ENCODE measurements around the gene AGFG1. TPM values are rescaled to one million over a fixed set of nuclear protein-coding genes. Genes with fewer than 3 reads are reported as not detected.

The AGFG1 gene
- total RNA-seq, 1 experiment from 2014 or later, result 126 TPM

DNA sequence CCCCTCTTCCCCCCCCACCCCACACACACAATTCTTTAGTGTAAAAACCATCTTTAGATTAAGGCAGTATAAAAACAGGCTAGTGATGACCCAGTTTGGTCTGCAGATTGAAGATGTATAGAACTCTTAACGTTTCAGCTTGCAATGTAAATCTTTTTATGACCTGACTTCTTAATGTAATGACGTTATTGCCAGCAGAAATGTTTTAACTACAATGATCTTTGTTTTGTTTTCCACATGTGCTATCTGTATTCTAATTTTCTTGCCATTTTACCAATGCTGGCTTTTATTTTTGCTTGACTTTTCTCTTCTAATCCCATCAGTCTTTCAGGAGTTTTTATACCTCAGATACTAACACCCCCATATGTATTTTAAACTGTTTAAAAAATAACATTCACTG lies 25.2 kb downstream of the AGFG1 start:
- no peaks in the 10 kb centered on the region for H3K9me3 Mint-ChIP-seq (ENCODE audit: low read depth, unreplicated experiment)
- CTCF ChIA-PET, result no interaction called here
- no peaks in the 10 kb centered on the region for H3K27me3 Mint-ChIP-seq (ENCODE audit: unreplicated experiment)
- H3K36me3 Mint-ChIP-seq (ENCODE audit: insufficient read depth, unreplicated experiment), result peaks cover 34% of the 10 kb centered on the region
- H3K27ac Mint-ChIP-seq (ENCODE audit: unreplicated experiment), result no peak overlapping the region
- DNase-seq, result no peak
- intact Hi-C loops (cut with micrococcal nuclease; ENCODE audit: unreplicated experiment), result no loop called here
- H3K4me1 Mint-ChIP-seq (ENCODE audit: low read depth, unreplicated experiment), result peaks cover 28% of the 10 kb centered on the region
- no TSS peak for BruUV-seq (replicated peaks)
- H3K4me3 Mint-ChIP-seq (ENCODE audit: low read depth, unreplicated experiment), result no peak overlapping the region
- TF ChIP-seq, protein P1, sequence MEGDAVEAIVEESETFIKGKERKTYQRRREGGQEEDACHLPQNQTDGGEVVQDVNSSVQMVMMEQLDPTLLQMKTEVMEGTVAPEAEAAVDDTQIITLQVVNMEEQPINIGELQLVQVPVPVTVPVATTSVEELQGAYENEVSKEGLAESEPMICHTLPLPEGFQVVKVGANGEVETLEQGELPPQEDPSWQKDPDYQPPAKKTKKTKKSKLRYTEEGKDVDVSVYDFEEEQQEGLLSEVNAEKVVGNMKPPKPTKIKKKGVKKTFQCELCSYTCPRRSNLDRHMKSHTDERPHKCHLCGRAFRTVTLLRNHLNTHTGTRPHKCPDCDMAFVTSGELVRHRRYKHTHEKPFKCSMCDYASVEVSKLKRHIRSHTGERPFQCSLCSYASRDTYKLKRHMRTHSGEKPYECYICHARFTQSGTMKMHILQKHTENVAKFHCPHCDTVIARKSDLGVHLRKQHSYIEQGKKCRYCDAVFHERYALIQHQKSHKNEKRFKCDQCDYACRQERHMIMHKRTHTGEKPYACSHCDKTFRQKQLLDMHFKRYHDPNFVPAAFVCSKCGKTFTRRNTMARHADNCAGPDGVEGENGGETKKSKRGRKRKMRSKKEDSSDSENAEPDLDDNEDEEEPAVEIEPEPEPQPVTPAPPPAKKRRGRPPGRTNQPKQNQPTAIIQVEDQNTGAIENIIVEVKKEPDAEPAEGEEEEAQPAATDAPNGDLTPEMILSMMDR (IDR thresholded peaks at IDR 0.05; ENCODE audit: unreplicated experiment), result no peak

DNA sequence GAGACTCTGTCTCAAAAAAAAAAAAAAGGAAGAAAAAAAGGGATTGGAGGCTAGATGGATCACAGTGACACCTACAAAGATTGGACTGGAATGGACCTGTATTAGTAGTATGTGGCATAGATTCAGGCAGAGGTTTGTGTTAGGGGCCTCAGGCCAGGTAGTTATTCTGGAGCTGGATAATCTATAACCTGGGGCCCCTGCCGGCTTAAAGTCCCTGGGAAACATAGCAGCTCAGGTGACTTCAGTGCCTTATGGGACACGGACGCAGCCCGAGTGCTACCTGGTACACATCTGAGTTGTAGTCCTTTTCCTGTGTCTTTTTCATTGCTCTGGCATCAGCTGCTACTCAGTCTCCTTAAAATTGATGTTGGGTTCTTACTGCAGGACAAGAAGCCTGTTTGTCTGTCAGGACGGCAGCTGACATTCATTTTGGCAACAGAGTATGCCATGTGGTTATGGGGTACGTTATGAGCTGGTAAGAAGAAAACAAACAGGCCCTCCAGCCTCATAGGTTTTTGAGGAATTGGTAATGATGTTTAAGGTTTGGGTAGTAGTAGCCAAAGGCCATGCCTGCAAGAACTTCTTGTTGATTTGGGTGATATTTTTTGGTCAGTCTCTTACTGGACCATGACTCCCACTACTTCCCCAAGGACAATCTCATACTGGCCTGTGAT lies 27.8 kb downstream of the AGFG1 start:
- peaks cover 45% of the 10 kb centered on the region for H3K4me1 Mint-ChIP-seq (ENCODE audit: low read depth, unreplicated experiment)
- BruUV-seq (replicated peaks), result no TSS peak
- no peaks in the 10 kb centered on the region for H3K27me3 Mint-ChIP-seq (ENCODE audit: unreplicated experiment)
- H3K36me3 Mint-ChIP-seq (ENCODE audit: insufficient read depth, unreplicated experiment), result peaks cover 47% of the 10 kb centered on the region
- H3K4me3 Mint-ChIP-seq (ENCODE audit: low read depth, unreplicated experiment), result no peak overlapping the region
- no peak overlapping the region for H3K27ac Mint-ChIP-seq (ENCODE audit: unreplicated experiment)
- H3K9me3 Mint-ChIP-seq (ENCODE audit: low read depth, unreplicated experiment), result no peaks in the 10 kb centered on the region
- CTCF ChIA-PET, result interaction anchor here (1.0 kb wide), 1 partner anchor 11 kb away, joined by 3 read pairs; no protein-coding TSS in a partner anchor
- TF ChIP-seq, protein P1 (IDR thresholded peaks at IDR 0.05; ENCODE audit: unreplicated experiment), result no peak
- no peak for DNase-seq
- intact Hi-C loops (cut with micrococcal nuclease; ENCODE audit: unreplicated experiment), result no loop called here

DNA sequence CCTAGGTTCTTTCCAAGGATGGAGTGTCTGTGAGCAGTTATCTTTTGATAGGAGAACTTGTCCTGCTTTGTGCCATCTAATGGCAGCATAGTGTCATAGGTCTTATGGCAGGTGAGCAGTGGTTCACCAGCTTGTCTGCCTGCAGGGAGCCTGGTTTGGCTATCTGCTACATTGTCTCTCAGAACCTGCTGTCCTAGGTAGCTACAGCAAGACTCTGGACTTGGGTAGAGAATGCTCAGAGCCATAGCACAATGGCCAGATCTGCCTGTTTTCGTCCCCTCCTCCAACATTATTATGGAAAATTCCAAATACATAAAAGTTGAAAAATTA lies 28.3 kb downstream of the AGFG1 start:
- TF ChIP-seq, protein P1 (IDR thresholded peaks at IDR 0.05; ENCODE audit: unreplicated experiment), result peak; percentile 16
- Mint-ChIP-seq H3K36me3 (ENCODE audit: insufficient read depth, unreplicated experiment) (peaks cover 45% of the 10 kb centered on the region), H3K9me3 (ENCODE audit: low read depth, unreplicated experiment) (no peaks in the 10 kb centered on the region), H3K4me3 (ENCODE audit: low read depth, unreplicated experiment) (no peak overlapping the region), H3K27me3 (ENCODE audit: unreplicated experiment) (no peaks in the 10 kb centered on the region), H3K4me1 (ENCODE audit: low read depth, unreplicated experiment) (peaks cover 50% of the 10 kb centered on the region), H3K27ac (ENCODE audit: unreplicated experiment) (no peak overlapping the region)
- CTCF ChIA-PET, result interaction anchor here (1.0 kb wide), 1 partner anchor 11 kb away, joined by 3 read pairs; no protein-coding TSS in a partner anchor
- BruUV-seq (replicated peaks), result no TSS peak
- no peak for DNase-seq
- intact Hi-C loops (cut with micrococcal nuclease; ENCODE audit: unreplicated experiment), result no loop called here

DNA sequence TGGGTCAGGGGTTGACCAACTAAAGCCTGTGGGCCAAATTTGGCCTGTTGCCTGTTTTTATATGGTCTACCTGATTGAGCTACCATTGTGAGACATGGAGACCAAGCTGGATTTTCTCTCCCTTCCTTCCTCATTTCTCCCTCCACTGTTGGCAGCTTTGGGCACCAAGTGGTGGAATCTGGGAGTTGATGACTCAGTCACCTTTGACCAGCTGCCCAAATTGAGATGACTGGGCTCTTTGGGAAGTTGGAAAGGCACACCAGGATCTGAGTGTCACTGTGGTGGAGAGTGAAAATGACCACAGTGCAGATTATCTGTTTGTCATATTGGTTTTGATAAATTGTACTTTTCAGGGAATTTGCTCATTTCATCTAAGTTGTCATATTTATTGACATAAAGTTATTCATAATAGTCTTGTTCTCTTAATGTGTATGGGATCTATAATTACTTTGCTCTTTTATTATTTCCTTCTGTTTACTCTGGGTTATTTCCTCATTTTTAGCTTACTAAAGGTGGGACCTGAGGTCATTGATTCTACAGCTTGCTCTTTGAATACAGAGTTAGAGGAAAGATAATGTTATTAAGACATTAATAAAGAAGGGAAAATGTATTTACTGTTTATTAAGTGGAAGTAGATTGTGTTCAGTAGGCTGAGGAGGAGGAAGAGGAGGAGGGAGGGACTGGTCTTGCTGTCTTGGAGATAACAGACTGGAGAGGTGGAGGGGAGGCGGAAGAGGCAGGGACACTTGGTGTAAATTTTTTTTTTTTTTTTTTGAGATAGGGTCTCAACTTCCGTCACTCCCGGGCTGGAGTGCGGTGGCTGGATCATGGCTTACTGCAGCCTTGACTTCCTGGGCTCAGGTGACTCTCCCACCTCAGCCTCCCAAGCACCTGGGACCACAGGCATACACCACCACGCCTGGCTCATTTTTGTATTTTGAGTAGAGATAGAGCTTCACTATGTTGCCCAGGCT lies 31.8 kb downstream of the AGFG1 start:
- no TSS peak for BruUV-seq (replicated peaks)
- peak overlapping the region; percentile 80 for H3K27ac Mint-ChIP-seq (ENCODE audit: unreplicated experiment)
- DNase-seq, result peak; percentile 69
- H3K4me3 Mint-ChIP-seq (ENCODE audit: low read depth, unreplicated experiment), result peak overlapping the region; percentile 33
- intact Hi-C loops (cut with micrococcal nuclease; ENCODE audit: unreplicated experiment), result no loop called here
- TF ChIP-seq, protein P1 (IDR thresholded peaks at IDR 0.05; ENCODE audit: unreplicated experiment), result no peak
- no peaks in the 10 kb centered on the region for H3K9me3 Mint-ChIP-seq (ENCODE audit: low read depth, unreplicated experiment)
- peaks cover 38% of the 10 kb centered on the region for H3K36me3 Mint-ChIP-seq (ENCODE audit: insufficient read depth, unreplicated experiment)
- CTCF ChIA-PET, result interaction anchor here (0.6 to 3.2 kb wide), 9 partner anchors 9 to 1896 kb away, joined by 3 to 14 read pairs (median 6); no protein-coding TSS in a partner anchor
- H3K27me3 Mint-ChIP-seq (ENCODE audit: unreplicated experiment), result no peaks in the 10 kb centered on the region
- peaks cover 69% of the 10 kb centered on the region for H3K4me1 Mint-ChIP-seq (ENCODE audit: low read depth, unreplicated experiment)

Data from Calu3 (cell line).